Activated naive CD4-positive, alpha-beta T cell treated with anti-CD3 and anti-CD28 coated beads, Interleukin-2, amount 10 ng/mL, durations not matched to agents 7 days and 5 days (primary cell): ENCODE data around the gene KIAA0408.
A peak's percentile ranks its signal among the peaks of the same experiment; 100 is the strongest.

ENCODE experiments used
- CTCF ChIA-PET: fragments of 350-600 bp; sonication (Branson Sonifier 250); formaldehyde crosslinking; loops from one replicate; lab custom pipeline; 2021; ENCODE audit warnings: antibody characterized with exemption; lab: Charles Lee
- DNase-seq: peaks from one replicate; pipeline ENCODE4 v3.0.0-alpha.2; 2020
- H3K27ac Mint-ChIP-seq: one replicate; pipeline ENCODE4 v1.8.0; 2021; ENCODE audit warnings: mild to moderate bottlenecking, moderate library complexity, mixed read lengths
- H3K27me3 Mint-ChIP-seq: one replicate; pipeline ENCODE4 v1.8.0; 2021; ENCODE audit warnings: mild to moderate bottlenecking, mixed read lengths
- H3K36me3 Mint-ChIP-seq: one replicate; pipeline ENCODE4 v1.8.0; 2021; ENCODE audit warnings: mixed read lengths
- H3K4me1 Mint-ChIP-seq: one replicate; pipeline ENCODE4 v1.8.0; 2021; ENCODE audit warnings: mixed read lengths
- H3K4me3 Mint-ChIP-seq: one replicate; pipeline ENCODE4 v1.8.0; 2021; ENCODE audit warnings: mild to moderate bottlenecking, moderate library complexity, mixed read lengths
- H3K9me3 Mint-ChIP-seq: one replicate; pipeline ENCODE4 v1.8.0; 2021; ENCODE audit warnings: mixed read lengths

Gene KIAA0408

GRCh38 chr6:127475823-127476176, 16.6 kb upstream of the KIAA0408 start:
- no peaks in the 10 kb centered on the region for H3K4me1 Mint-ChIP-seq
- no peak overlapping the region for H3K27ac Mint-ChIP-seq
- peaks cover 3% of the 10 kb centered on the region for H3K9me3 Mint-ChIP-seq
- DNase-seq: no peak
- H3K27me3 Mint-ChIP-seq: peaks cover 11% of the 10 kb centered on the region
- H3K36me3 Mint-ChIP-seq: peaks cover 15% of the 10 kb centered on the region
- CTCF ChIA-PET: interaction anchor here (1.2 kb wide), 1 partner anchor 41 kb away, joined by 3 read pairs; no protein-coding TSS in a partner anchor
- H3K4me3 Mint-ChIP-seq: no peak overlapping the region

- Mint-ChIP-seq H3K4me1 (no peaks in the 10 kb centered on the region), H3K27me3 (peaks cover 11% of the 10 kb centered on the region), H3K36me3 (peaks cover 13% of the 10 kb centered on the region), H3K4me3 (no peak overlapping the region), H3K27ac (no peak overlapping the region), H3K9me3 (peaks cover 3% of the 10 kb centered on the region)
- CTCF ChIA-PET: interaction anchor here (1.2 kb wide), 1 partner anchor 41 kb away, joined by 3 read pairs; no protein-coding TSS in a partner anchor
- DNase-seq: no peak
Observed at GRCh38 chr6:127475135-127475822, 16.1 kb upstream of the KIAA0408 start.

- DNase-seq: no peak
- Mint-ChIP-seq H3K27me3 (peaks cover 11% of the 10 kb centered on the region), H3K27ac (no peak overlapping the region), H3K4me1 (no peaks in the 10 kb centered on the region), H3K36me3 (peaks cover 9% of the 10 kb centered on the region), H3K4me3 (no peak overlapping the region), H3K9me3 (peaks cover 1% of the 10 kb centered on the region)
- CTCF ChIA-PET: interaction anchor here (1.3 to 1.7 kb wide), 2 partner anchors 44 to 45 kb away, joined by 3 to 4 read pairs; no protein-coding TSS in a partner anchor
Observed at GRCh38 chr6:127471379-127472255, 12.4 kb upstream of the KIAA0408 start.

- H3K27me3 Mint-ChIP-seq: no peaks in the 10 kb centered on the region
- H3K27ac Mint-ChIP-seq: no peak overlapping the region
- peaks cover 2% of the 10 kb centered on the region for H3K36me3 Mint-ChIP-seq
- H3K9me3 Mint-ChIP-seq: no peaks in the 10 kb centered on the region
- no peak for DNase-seq
- H3K4me1 Mint-ChIP-seq: no peaks in the 10 kb centered on the region
- H3K4me3 Mint-ChIP-seq: no peak overlapping the region
- CTCF ChIA-PET: interaction anchor here (1.4 to 2.0 kb wide), 3 partner anchors 50 to 174 kb away, joined by 4 to 11 read pairs (median 5); partner anchors contain the start of gene MTCL3
Observed at GRCh38 chr6:127468936-127469335, 9.7 kb upstream of the KIAA0408 start.

GRCh38 chr6:127466416-127466815, 7.2 kb upstream of the KIAA0408 start:
- H3K36me3 Mint-ChIP-seq: no peaks in the 10 kb centered on the region

GRCh38 chr6:127464881-127465459, 5.8 kb upstream of the KIAA0408 start:
- CTCF ChIA-PET: interaction anchor here (1.1 to 5.4 kb wide), 9 partner anchors 15 to 161 kb away, joined by 3 to 43 read pairs (median 12); no protein-coding TSS in a partner anchor
- H3K9me3 Mint-ChIP-seq: no peaks in the 10 kb centered on the region
- no peak overlapping the region for H3K27ac Mint-ChIP-seq

More at GRCh38 chr6:127466416-127466815, 7.2 kb upstream of the KIAA0408 start:
- Mint-ChIP-seq H3K27ac (no peak overlapping the region), H3K4me1 (no peaks in the 10 kb centered on the region), H3K9me3 (no peaks in the 10 kb centered on the region), H3K4me3 (no peak overlapping the region), H3K27me3 (no peaks in the 10 kb centered on the region)
- CTCF ChIA-PET: interaction anchor here (0.9 to 3.1 kb wide), 8 partner anchors 14 to 165 kb away, joined by 3 to 43 read pairs (median 4); partner anchors contain the start of gene MTCL3
- DNase-seq: no peak

GRCh38 chr6:127464161-127464880, 5.1 kb upstream of the KIAA0408 start:
- Mint-ChIP-seq H3K36me3 (no peaks in the 10 kb centered on the region), H3K4me3 (no peak overlapping the region), H3K27me3 (no peaks in the 10 kb centered on the region), H3K9me3 (no peaks in the 10 kb centered on the region), H3K27ac (no peak overlapping the region), H3K4me1 (peaks cover 13% of the 10 kb centered on the region)
- DNase-seq: no peak
- CTCF ChIA-PET: interaction anchor here (1.2 to 5.4 kb wide), 8 partner anchors 14 to 160 kb away, joined by 3 to 41 read pairs (median 8); no protein-coding TSS in a partner anchor

More at GRCh38 chr6:127464881-127465459, 5.8 kb upstream of the KIAA0408 start:
- H3K27me3 Mint-ChIP-seq: no peaks in the 10 kb centered on the region
- DNase-seq: peak; percentile 77
- H3K36me3 Mint-ChIP-seq: no peaks in the 10 kb centered on the region
- peaks cover 13% of the 10 kb centered on the region for H3K4me1 Mint-ChIP-seq
- no peak overlapping the region for H3K4me3 Mint-ChIP-seq

- no peaks in the 10 kb centered on the region for H3K36me3 Mint-ChIP-seq
- H3K4me1 Mint-ChIP-seq: peaks cover 13% of the 10 kb centered on the region
Observed at GRCh38 chr6:127463056-127463455, 3.9 kb upstream of the KIAA0408 start.

GRCh38 chr6:127462376-127462775, 3.2 kb upstream of the KIAA0408 start:
- DNase-seq: no peak
- H3K9me3 Mint-ChIP-seq: no peaks in the 10 kb centered on the region
- H3K36me3 Mint-ChIP-seq: no peaks in the 10 kb centered on the region
- H3K27me3 Mint-ChIP-seq: peaks cover 3% of the 10 kb centered on the region
- CTCF ChIA-PET: interaction anchor here (1.5 to 5.4 kb wide), 5 partner anchors 54 to 158 kb away, joined by 3 to 41 read pairs (median 12); partner anchors contain the start of gene ECHDC1
- no peak overlapping the region for H3K4me3 Mint-ChIP-seq
- peaks cover 13% of the 10 kb centered on the region for H3K4me1 Mint-ChIP-seq
- no peak overlapping the region for H3K27ac Mint-ChIP-seq

More at GRCh38 chr6:127463056-127463455, 3.9 kb upstream of the KIAA0408 start:
- DNase-seq: no peak
- Mint-ChIP-seq H3K27me3 (no peaks in the 10 kb centered on the region), H3K9me3 (no peaks in the 10 kb centered on the region), H3K27ac (no peak overlapping the region), H3K4me3 (no peak overlapping the region)
- CTCF ChIA-PET: interaction anchor here (1.5 to 5.4 kb wide), 7 partner anchors 43 to 159 kb away, joined by 3 to 41 read pairs (median 9); partner anchors contain the start of gene ECHDC1

- CTCF ChIA-PET: interaction anchor here (5.4 kb wide), 1 partner anchor 80 kb away, joined by 41 read pairs; no protein-coding TSS in a partner anchor
- Mint-ChIP-seq H3K36me3 (no peaks in the 10 kb centered on the region), H3K27ac (no peak overlapping the region), H3K27me3 (peaks cover 5% of the 10 kb centered on the region), H3K4me1 (peaks cover 13% of the 10 kb centered on the region), H3K9me3 (no peaks in the 10 kb centered on the region), H3K4me3 (no peak overlapping the region)
- DNase-seq: no peak
Observed at GRCh38 chr6:127460465-127460864, 1.3 kb upstream of the KIAA0408 start.

GRCh38 chr6:127458817-127459216, 372 bp downstream of the KIAA0408 start:
- no peak for DNase-seq
- H3K36me3 Mint-ChIP-seq: no peaks in the 10 kb centered on the region
- H3K27ac Mint-ChIP-seq: no peak overlapping the region
- H3K4me3 Mint-ChIP-seq: no peak overlapping the region
- H3K4me1 Mint-ChIP-seq: peaks cover 13% of the 10 kb centered on the region
- H3K9me3 Mint-ChIP-seq: no peaks in the 10 kb centered on the region
- H3K27me3 Mint-ChIP-seq: peaks cover 5% of the 10 kb centered on the region
- CTCF ChIA-PET: interaction anchor here (0.7 kb wide), 1 partner anchor 80 kb away, joined by 3 read pairs; no protein-coding TSS in a partner anchor

- no peak for DNase-seq
- CTCF ChIA-PET: interaction anchor here (0.6 to 0.7 kb wide), 2 partner anchors 80 to 114 kb away, joined by 3 read pairs; no protein-coding TSS in a partner anchor
- H3K9me3 Mint-ChIP-seq: no peaks in the 10 kb centered on the region
- H3K4me1 Mint-ChIP-seq: peaks cover 13% of the 10 kb centered on the region
- no peaks in the 10 kb centered on the region for H3K36me3 Mint-ChIP-seq
- H3K4me3 Mint-ChIP-seq: no peak overlapping the region
- no peak overlapping the region for H3K27ac Mint-ChIP-seq
- peaks cover 5% of the 10 kb centered on the region for H3K27me3 Mint-ChIP-seq
Observed at GRCh38 chr6:127458222-127458621, 967 bp downstream of the KIAA0408 start.
